Measurements from ENCODE around the gene SLC43A1. TPM values are rescaled to one million over a fixed set of nuclear protein-coding genes. Genes with fewer than 3 reads are reported as not detected.

The SLC43A1 gene
- total and polyA plus RNA-seq, 2 experiments from 2014 or later = 19.6 to 49.7 TPM

DNA sequence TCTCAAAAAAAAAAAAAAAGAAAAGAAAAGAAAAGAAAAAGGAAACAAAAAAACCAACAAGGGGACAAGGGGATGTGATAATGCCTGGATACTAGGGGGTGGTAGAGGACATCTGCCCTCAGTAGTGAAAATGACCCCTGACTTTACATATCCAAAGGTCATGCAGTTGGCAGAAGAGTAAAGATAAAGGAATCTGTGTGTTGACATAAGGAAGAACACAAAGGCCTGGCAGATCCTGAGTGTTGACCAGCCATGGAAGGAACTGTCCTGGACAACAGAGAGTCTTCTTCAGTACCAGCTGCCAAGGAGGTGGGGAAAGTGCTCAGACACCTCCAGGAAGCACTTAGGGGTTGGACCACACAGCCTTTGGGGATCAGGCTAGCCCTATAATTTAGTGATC is 12.6 kb downstream of the SLC43A1 start:
- peaks cover 47% of the 10 kb centered on the region for H3K36me3 Mint-ChIP-seq (ENCODE audit: low read depth)
- H3K27me3 Mint-ChIP-seq (ENCODE audit: insufficient read depth, low read depth, poor library complexity) = peaks cover 16% of the 10 kb centered on the region
- Histone ChIP-seq H3K4me3 (no peak overlapping the region), H3K27ac (ENCODE audit: low read depth) (no peak overlapping the region), H3K4me1 (ENCODE audit: insufficient read depth) (peaks cover 31% of the 10 kb centered on the region), H2AFZ (no peak overlapping the region), H3K27me3 (ENCODE audit: insufficient read depth) (no peaks in the 10 kb centered on the region), H3F3A (replicated peaks; ENCODE audit: low read depth) (peaks cover 14% of the 10 kb centered on the region), H3K36me3 (ENCODE audit: insufficient read depth) (no peaks in the 10 kb centered on the region), H4K20me1 (replicated peaks; ENCODE audit: insufficient read depth) (peaks cover 15% of the 10 kb centered on the region), H3K79me2 (replicated peaks; ENCODE audit: insufficient read depth) (peaks cover 28% of the 10 kb centered on the region), H3K9me2 (ENCODE audit: insufficient read depth) (no peaks in the 10 kb centered on the region), H3K4me2 (no peak overlapping the region)
- DNase-seq (ENCODE audit: low spot score) = no peak
- no peaks in the 10 kb centered on the region for H3K9me3 Mint-ChIP-seq
- peaks cover 43% of the 10 kb centered on the region for H3K4me1 Mint-ChIP-seq
- no peak overlapping the region for H3K4me3 Mint-ChIP-seq
- ATAC-seq = no peak
- no peak overlapping the region for H3K27ac Mint-ChIP-seq
- TF ChIP-seq NANOG (IDR thresholded peaks at IDR 0.05; ENCODE audit: borderline replicate concordance) (no peak), ZNF331 (CRISPR knock-in tag; IDR thresholded peaks at IDR 0.05; ENCODE audit: low read depth) (no peak), EZH2phosphoT487 (IDR thresholded peaks at IDR 0.05; ENCODE audit: unreplicated experiment) (no peak), CREB1 (CRISPR knock-in tag; IDR thresholded peaks at IDR 0.05; ENCODE audit: low read depth) (no peak), ZNF114 (CRISPR knock-in tag; IDR thresholded peaks at IDR 0.05) (no peak), POLR2AphosphoS5 (IDR thresholded peaks at IDR 0.05; ENCODE audit: low read depth) (no peak), JUNB (IDR thresholded peaks at IDR 0.05; ENCODE audit: unreplicated experiment) (no peak), EZH2 (IDR thresholded peaks at IDR 0.05; ENCODE audit: low read depth, unreplicated experiment) (no peak), STAT1 (IDR thresholded peaks at IDR 0.05; ENCODE audit: unreplicated experiment) (no peak)
- TF ChIP-seq, protein P1, sequence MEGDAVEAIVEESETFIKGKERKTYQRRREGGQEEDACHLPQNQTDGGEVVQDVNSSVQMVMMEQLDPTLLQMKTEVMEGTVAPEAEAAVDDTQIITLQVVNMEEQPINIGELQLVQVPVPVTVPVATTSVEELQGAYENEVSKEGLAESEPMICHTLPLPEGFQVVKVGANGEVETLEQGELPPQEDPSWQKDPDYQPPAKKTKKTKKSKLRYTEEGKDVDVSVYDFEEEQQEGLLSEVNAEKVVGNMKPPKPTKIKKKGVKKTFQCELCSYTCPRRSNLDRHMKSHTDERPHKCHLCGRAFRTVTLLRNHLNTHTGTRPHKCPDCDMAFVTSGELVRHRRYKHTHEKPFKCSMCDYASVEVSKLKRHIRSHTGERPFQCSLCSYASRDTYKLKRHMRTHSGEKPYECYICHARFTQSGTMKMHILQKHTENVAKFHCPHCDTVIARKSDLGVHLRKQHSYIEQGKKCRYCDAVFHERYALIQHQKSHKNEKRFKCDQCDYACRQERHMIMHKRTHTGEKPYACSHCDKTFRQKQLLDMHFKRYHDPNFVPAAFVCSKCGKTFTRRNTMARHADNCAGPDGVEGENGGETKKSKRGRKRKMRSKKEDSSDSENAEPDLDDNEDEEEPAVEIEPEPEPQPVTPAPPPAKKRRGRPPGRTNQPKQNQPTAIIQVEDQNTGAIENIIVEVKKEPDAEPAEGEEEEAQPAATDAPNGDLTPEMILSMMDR (conservative IDR thresholded peaks at IDR 0.05; ENCODE audit: low read depth in 2 of 2) = no peak
- TF ChIP-seq, protein P2, sequence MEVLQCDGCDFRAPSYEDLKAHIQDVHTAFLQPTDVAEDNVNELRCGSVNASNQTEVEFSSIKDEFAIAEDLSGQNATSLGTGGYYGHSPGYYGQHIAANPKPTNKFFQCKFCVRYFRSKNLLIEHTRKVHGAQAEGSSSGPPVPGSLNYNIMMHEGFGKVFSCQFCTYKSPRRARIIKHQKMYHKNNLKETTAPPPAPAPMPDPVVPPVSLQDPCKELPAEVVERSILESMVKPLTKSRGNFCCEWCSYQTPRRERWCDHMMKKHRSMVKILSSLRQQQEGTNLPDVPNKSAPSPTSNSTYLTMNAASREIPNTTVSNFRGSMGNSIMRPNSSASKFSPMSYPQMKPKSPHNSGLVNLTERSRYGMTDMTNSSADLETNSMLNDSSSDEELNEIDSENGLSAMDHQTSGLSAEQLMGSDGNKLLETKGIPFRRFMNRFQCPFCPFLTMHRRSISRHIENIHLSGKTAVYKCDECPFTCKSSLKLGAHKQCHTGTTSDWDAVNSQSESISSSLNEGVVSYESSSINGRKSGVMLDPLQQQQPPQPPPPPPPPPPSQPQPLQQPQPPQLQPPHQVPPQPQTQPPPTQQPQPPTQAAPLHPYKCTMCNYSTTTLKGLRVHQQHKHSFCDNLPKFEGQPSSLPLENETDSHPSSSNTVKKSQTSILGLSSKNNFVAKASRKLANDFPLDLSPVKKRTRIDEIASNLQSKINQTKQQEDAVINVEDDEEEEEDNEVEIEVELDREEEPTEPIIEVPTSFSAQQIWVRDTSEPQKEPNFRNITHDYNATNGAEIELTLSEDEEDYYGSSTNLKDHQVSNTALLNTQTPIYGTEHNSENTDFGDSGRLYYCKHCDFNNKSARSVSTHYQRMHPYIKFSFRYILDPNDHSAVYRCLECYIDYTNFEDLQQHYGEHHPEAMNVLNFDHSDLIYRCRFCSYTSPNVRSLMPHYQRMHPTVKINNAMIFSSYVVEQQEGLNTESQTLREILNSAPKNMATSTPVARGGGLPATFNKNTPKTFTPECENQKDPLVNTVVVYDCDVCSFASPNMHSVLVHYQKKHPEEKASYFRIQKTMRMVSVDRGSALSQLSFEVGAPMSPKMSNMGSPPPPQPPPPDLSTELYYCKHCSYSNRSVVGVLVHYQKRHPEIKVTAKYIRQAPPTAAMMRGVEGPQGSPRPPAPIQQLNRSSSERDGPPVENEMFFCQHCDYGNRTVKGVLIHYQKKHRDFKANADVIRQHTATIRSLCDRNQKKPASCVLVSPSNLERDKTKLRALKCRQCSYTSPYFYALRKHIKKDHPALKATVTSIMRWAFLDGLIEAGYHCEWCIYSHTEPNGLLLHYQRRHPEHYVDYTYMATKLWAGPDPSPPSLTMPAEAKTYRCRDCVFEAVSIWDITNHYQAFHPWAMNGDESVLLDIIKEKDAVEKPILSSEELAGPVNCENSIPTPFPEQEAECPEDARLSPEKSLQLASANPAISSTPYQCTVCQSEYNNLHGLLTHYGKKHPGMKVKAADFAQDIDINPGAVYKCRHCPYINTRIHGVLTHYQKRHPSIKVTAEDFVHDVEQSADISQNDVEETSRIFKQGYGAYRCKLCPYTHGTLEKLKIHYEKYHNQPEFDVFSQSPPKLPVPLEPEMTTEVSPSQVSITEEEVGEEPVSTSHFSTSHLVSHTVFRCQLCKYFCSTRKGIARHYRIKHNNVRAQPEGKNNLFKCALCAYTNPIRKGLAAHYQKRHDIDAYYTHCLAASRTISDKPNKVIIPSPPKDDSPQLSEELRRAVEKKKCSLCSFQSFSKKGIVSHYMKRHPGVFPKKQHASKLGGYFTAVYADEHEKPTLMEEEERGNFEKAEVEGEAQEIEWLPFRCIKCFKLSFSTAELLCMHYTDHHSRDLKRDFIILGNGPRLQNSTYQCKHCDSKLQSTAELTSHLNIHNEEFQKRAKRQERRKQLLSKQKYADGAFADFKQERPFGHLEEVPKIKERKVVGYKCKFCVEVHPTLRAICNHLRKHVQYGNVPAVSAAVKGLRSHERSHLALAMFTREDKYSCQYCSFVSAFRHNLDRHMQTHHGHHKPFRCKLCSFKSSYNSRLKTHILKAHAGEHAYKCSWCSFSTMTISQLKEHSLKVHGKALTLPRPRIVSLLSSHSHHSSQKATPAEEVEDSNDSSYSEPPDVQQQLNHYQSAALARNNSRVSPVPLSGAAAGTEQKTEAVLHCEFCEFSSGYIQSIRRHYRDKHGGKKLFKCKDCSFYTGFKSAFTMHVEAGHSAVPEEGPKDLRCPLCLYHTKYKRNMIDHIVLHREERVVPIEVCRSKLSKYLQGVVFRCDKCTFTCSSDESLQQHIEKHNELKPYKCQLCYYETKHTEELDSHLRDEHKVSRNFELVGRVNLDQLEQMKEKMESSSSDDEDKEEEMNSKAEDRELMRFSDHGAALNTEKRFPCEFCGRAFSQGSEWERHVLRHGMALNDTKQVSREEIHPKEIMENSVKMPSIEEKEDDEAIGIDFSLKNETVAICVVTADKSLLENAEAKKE (CRISPR knock-in tag; IDR thresholded peaks at IDR 0.05) = no peak
- TF ChIP-seq, protein P3, sequence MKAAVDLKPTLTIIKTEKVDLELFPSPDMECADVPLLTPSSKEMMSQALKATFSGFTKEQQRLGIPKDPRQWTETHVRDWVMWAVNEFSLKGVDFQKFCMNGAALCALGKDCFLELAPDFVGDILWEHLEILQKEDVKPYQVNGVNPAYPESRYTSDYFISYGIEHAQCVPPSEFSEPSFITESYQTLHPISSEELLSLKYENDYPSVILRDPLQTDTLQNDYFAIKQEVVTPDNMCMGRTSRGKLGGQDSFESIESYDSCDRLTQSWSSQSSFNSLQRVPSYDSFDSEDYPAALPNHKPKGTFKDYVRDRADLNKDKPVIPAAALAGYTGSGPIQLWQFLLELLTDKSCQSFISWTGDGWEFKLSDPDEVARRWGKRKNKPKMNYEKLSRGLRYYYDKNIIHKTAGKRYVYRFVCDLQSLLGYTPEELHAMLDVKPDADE (IDR thresholded peaks at IDR 0.05) = no peak
- TF ChIP-seq, protein P4, sequence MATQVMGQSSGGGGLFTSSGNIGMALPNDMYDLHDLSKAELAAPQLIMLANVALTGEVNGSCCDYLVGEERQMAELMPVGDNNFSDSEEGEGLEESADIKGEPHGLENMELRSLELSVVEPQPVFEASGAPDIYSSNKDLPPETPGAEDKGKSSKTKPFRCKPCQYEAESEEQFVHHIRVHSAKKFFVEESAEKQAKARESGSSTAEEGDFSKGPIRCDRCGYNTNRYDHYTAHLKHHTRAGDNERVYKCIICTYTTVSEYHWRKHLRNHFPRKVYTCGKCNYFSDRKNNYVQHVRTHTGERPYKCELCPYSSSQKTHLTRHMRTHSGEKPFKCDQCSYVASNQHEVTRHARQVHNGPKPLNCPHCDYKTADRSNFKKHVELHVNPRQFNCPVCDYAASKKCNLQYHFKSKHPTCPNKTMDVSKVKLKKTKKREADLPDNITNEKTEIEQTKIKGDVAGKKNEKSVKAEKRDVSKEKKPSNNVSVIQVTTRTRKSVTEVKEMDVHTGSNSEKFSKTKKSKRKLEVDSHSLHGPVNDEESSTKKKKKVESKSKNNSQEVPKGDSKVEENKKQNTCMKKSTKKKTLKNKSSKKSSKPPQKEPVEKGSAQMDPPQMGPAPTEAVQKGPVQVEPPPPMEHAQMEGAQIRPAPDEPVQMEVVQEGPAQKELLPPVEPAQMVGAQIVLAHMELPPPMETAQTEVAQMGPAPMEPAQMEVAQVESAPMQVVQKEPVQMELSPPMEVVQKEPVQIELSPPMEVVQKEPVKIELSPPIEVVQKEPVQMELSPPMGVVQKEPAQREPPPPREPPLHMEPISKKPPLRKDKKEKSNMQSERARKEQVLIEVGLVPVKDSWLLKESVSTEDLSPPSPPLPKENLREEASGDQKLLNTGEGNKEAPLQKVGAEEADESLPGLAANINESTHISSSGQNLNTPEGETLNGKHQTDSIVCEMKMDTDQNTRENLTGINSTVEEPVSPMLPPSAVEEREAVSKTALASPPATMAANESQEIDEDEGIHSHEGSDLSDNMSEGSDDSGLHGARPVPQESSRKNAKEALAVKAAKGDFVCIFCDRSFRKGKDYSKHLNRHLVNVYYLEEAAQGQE (IDR thresholded peaks at IDR 0.05; ENCODE audit: unreplicated experiment) = no peak
